Glomerular visceral epithelial cell (primary cell): ENCODE results near the gene ATG9B.

Source experiments
- DNase-seq: peaks from one replicate; pipeline ENCODE4 v3.0.0-alpha.2; 2016; ENCODE audit errors: extremely low spot score

The ATG9B gene

GRCh38 chr7:150978126-150978789 is 46.0 kb downstream of the ATG9B start, which contains the start of gene KCNH2:
TSS of gene KCNH2 (minus strand) at chr7:150978321. CDS start at chr7:150977913, 408 bp downstream.
- no peak for DNase-seq

GRCh38 chr7:150977382-150978125 is 46.7 kb downstream of the ATG9B start:
- no peak for DNase-seq

GRCh38 chr7:150976529-150977381 is 47.5 kb downstream of the ATG9B start:
- DNase-seq: no peak

GRCh38 chr7:150975536-150976319 is 48.6 kb downstream of the ATG9B start:
- no peak for DNase-seq

GRCh38 chr7:150974468-150975391 is 49.6 kb downstream of the ATG9B start:
- DNase-seq: no peak

- no peak for DNase-seq
Observed at GRCh38 chr7:150973571-150974451, 50.5 kb downstream of the ATG9B start.

- DNase-seq: no peak
Observed at GRCh38 chr7:150972741-150973140, 51.6 kb downstream of the ATG9B start.

GRCh38 chr7:150972023-150972468 is 52.2 kb downstream of the ATG9B start:
- no peak for DNase-seq

- DNase-seq: no peak
Observed at GRCh38 chr7:150971242-150972022, 52.9 kb downstream of the ATG9B start.

- DNase-seq: no peak
Observed at GRCh38 chr7:150970424-150970823, 53.9 kb downstream of the ATG9B start.

- no peak for DNase-seq
Observed at GRCh38 chr7:150969475-150969874, 54.8 kb downstream of the ATG9B start.

GRCh38 chr7:150968734-150969372 is 55.4 kb downstream of the ATG9B start:
- DNase-seq: no peak

- DNase-seq: no peak
Observed at GRCh38 chr7:150968056-150968733, 56.1 kb downstream of the ATG9B start.

GRCh38 chr7:150967349-150967748 is 56.9 kb downstream of the ATG9B start:
- DNase-seq: no peak

GRCh38 chr7:150966002-150966401 is 58.3 kb downstream of the ATG9B start:
- no peak for DNase-seq

- no peak for DNase-seq
Observed at GRCh38 chr7:150965273-150965830, 58.9 kb downstream of the ATG9B start.
